Lower lobe of right lung (tissue), 2 donors: Measurements from ENCODE around the gene PACRG. TPM values are rescaled to one million over a fixed set of nuclear protein-coding genes. Genes with fewer than 3 reads are reported as not detected.

Experiments
- ATAC-seq, 2 donors: fragments of 200-7000 bp; cut with Tn5 transposase; one replicate each; pipeline ENCODE4 v1.9.1; 2020 to 2022; ENCODE audit warnings: mild to moderate bottlenecking in 2 of 2, moderate library complexity in 2 of 2
- DNase-seq: peaks from one replicate; pipeline ENCODE4 v3.0.0-alpha.2; 2020
- H3K27ac ChIP-seq: fragments of 200-600 bp; one replicate; pipeline ENCODE4 v1.8.0; 2022
- H3K27me3 ChIP-seq: fragments of 200-600 bp; one replicate; pipeline ENCODE4 v1.8.0; 2022; ENCODE audit warnings: low read depth
- H3K36me3 ChIP-seq: fragments of 200-600 bp; one replicate; pipeline ENCODE4 v1.8.0; 2022; ENCODE audit warnings: mild to moderate bottlenecking
- H3K4me1 ChIP-seq: fragments of 200-600 bp; one replicate; pipeline ENCODE4 v1.8.0; 2022
- H3K4me3 ChIP-seq: fragments of 200-600 bp; one replicate; pipeline ENCODE4 v1.8.0; 2022; ENCODE audit warnings: mild to moderate bottlenecking
- H3K9me3 ChIP-seq: fragments of 200-600 bp; one replicate; pipeline ENCODE4 v1.8.0; 2022
- CTCF ChIP-seq: fragments of 200-600 bp; IDR thresholded peaks from one replicate; pipeline ENCODE4 v1.8.0; 2022; ENCODE audit warnings: antibody characterized with exemption, mild to moderate bottlenecking
- intact Hi-C: fragments of 100-400 bp; cut with DNase I; formaldehyde crosslinking; loops from one replicate; pipeline ENCODE4 v1.11.0; 2022
- total RNA-seq: library from RNA; stranded (reverse); fragmentation: NEBNext Ultra II Directional; extraction: Animal tissue kit (Norgen Biotek cat#: 25700); gene quantifications from one replicate; pipeline ENCODE4 v1.2.1, GENCODE V29; 2021
- donor health status: DM: no; HTN: yes; CAD: no; lungs with severe emphysema.

The PACRG gene
- total RNA-seq, 1 donor from 2014 or later = 5.5 TPM

- H3K27me3 ChIP-seq = no peaks in the 10 kb centered on the region
- DNase-seq (no peak), ATAC-seq (no peak)
- no peaks in the 10 kb centered on the region for H3K9me3 ChIP-seq
- intact Hi-C loops = no loop called here
- H3K4me1 ChIP-seq = no peaks in the 10 kb centered on the region
- no peak for TF ChIP-seq CTCF
- no peaks in the 10 kb centered on the region for H3K36me3 ChIP-seq
- no peak overlapping the region for H3K4me3 ChIP-seq
- H3K27ac ChIP-seq = no peak overlapping the region
Observed at GRCh38 chr6:163085426-163085825, 357.7 kb downstream of the PACRG start.

- Histone ChIP-seq H3K27me3 (no peaks in the 10 kb centered on the region), H3K4me3 (no peak overlapping the region), H3K9me3 (no peaks in the 10 kb centered on the region), H3K4me1 (no peaks in the 10 kb centered on the region), H3K36me3 (no peaks in the 10 kb centered on the region), H3K27ac (no peak overlapping the region)
- DNase-seq (no peak), ATAC-seq (no peak)
- intact Hi-C loops = no loop called here
- no peak for TF ChIP-seq CTCF
Observed at GRCh38 chr6:163085861-163086623, 358.3 kb downstream of the PACRG start.

GRCh38 chr6:163086624-163086920 lies 358.8 kb downstream of the PACRG start:
- intact Hi-C loops = no loop called here

GRCh38 chr6:163087981-163088380 lies 360.2 kb downstream of the PACRG start:
- Histone ChIP-seq H3K4me3 (no peak overlapping the region), H3K27ac (no peak overlapping the region), H3K27me3 (no peaks in the 10 kb centered on the region), H3K9me3 (no peaks in the 10 kb centered on the region), H3K36me3 (no peaks in the 10 kb centered on the region), H3K4me1 (no peaks in the 10 kb centered on the region)
- DNase-seq = no peak
- ATAC-seq = no peak
- no peak for TF ChIP-seq CTCF
- intact Hi-C loops = no loop called here

More at GRCh38 chr6:163086624-163086920, 358.8 kb downstream of the PACRG start:
- TF ChIP-seq CTCF = no peak
- no peak for DNase-seq
- H3K9me3 ChIP-seq = no peaks in the 10 kb centered on the region
- no peaks in the 10 kb centered on the region for H3K27me3 ChIP-seq
- no peak overlapping the region for H3K4me3 ChIP-seq
- H3K36me3 ChIP-seq = no peaks in the 10 kb centered on the region
- no peak for ATAC-seq
- H3K27ac ChIP-seq = no peak overlapping the region
- H3K4me1 ChIP-seq = no peaks in the 10 kb centered on the region

- Histone ChIP-seq H3K27ac (no peak overlapping the region), H3K9me3 (no peaks in the 10 kb centered on the region), H3K4me3 (no peak overlapping the region), H3K4me1 (no peaks in the 10 kb centered on the region), H3K27me3 (no peaks in the 10 kb centered on the region), H3K36me3 (no peaks in the 10 kb centered on the region)
- DNase-seq (no peak), ATAC-seq (no peak)
- no peak for TF ChIP-seq CTCF
- intact Hi-C loops = no loop called here
Observed at GRCh38 chr6:163092876-163093275, 365.1 kb downstream of the PACRG start.
